Liver (tissue), 3 donors: ENCODE data around the gene BMPER.

Experiments
- ATF3 ChIP-seq: IDR thresholded peaks from 2 replicates; pipeline ENCODE4 v1.6.1; 2016; ENCODE audit warnings: antibody characterized with exemption
- CTCF ChIP-seq: fragments of 150-350 bp; IDR thresholded peaks from 2 replicates; pipeline ENCODE4 v1.5.1; 2017; ENCODE audit warnings: improper control_type of control experiment, low read depth, low read length; ENCODE audit not compliant: missing input control
- EGR1 ChIP-seq, 2 donors: IDR thresholded peaks; 2 replicates each; pipeline ENCODE4 v1.6.1; 2016 to 2018; ENCODE audit warnings: antibody characterized with exemption in 2 of 2, low read depth in 2 of 2
- FOXA1 ChIP-seq: IDR thresholded peaks from 2 replicates; pipeline ENCODE4 v1.6.1; 2016; ENCODE audit warnings: antibody characterized with exemption
- GABPA ChIP-seq, 2 donors: IDR thresholded peaks in 1 of 2; conservative IDR thresholded peaks in 1 of 2; 2 replicates each; pipeline ENCODE4 v1.6.1; 2016; ENCODE audit warnings: antibody characterized with exemption in 2 of 2, mild to moderate bottlenecking in 1 of 2, moderate library complexity in 1 of 2
- HNF4A ChIP-seq, 2 donors: conservative IDR thresholded peaks; 2 replicates each; pipeline ENCODE4 v1.6.1; 2016; ENCODE audit warnings: antibody characterized with exemption in 2 of 2, mild to moderate bottlenecking in 2 of 2
- JUND ChIP-seq, 2 donors: IDR thresholded peaks; 2 replicates each; pipeline ENCODE4 v1.6.1; 2016; ENCODE audit warnings: antibody characterized with exemption in 2 of 2
- RAD21 ChIP-seq, 2 donors: IDR thresholded peaks; 2 replicates each; pipeline ENCODE4 v1.6.1; 2016; ENCODE audit warnings: antibody characterized with exemption in 2 of 2, mild to moderate bottlenecking in 2 of 2
- REST ChIP-seq: IDR thresholded peaks from 2 replicates; pipeline ENCODE4 v1.6.1; 2016; ENCODE audit warnings: antibody characterized with exemption, mild to moderate bottlenecking
- SP1 ChIP-seq: IDR thresholded peaks from 2 replicates; pipeline ENCODE4 v1.6.1; 2018; ENCODE audit warnings: antibody characterized with exemption, mild to moderate bottlenecking
- donor health status: healthy.
- donor health status: healthy.

- TF ChIP-seq CTCF (no peak), REST (no peak), ATF3 (no peak), EGR1 (IDR thresholded peaks at IDR 0.05; ENCODE audit: low read depth in 2 of 2) (no peak), HNF4A (conservative IDR thresholded peaks at IDR 0.05) (no peak), FOXA1 (no peak), JUND (IDR thresholded peaks at IDR 0.05) (no peak), SP1 (no peak), RAD21 (IDR thresholded peaks at IDR 0.05) (no peak), GABPA (IDR thresholded peaks at IDR 0.05 in 1 of 2, conservative IDR thresholded peaks at IDR 0.05 in 1 of 2) (no peak)
Observed at GRCh38 chr7:34104115-34104514, 198.8 kb downstream of the BMPER start.
